Prostate gland (tissue), 2 donors: ENCODE data around the gene ANKRD33.

Source experiments
- POLR2A ChIP-seq: fragments of 450-650 bp; IDR thresholded peaks from one replicate; pipeline ENCODE4 v1.6.1; 2016; ENCODE audit warnings: antibody characterized with exemption, mild to moderate bottlenecking
- TF ChIP-seq, protein P1 (sequence below), 4 experiments: fragments of 200-600 bp in 2 of 4; fragments of 450-650 bp in 2 of 4; sonication (generic) in 2 of 4; IDR thresholded peaks; 1 replicate in 3 of 4; 2 replicates in 1 of 4; pipeline ENCODE4 v1.5.1; 2016 to 2019; ENCODE audit warnings: antibody characterized with exemption in 4 of 4, mild to moderate bottlenecking in 2 of 4, moderate library complexity in 2 of 4

DNA sequence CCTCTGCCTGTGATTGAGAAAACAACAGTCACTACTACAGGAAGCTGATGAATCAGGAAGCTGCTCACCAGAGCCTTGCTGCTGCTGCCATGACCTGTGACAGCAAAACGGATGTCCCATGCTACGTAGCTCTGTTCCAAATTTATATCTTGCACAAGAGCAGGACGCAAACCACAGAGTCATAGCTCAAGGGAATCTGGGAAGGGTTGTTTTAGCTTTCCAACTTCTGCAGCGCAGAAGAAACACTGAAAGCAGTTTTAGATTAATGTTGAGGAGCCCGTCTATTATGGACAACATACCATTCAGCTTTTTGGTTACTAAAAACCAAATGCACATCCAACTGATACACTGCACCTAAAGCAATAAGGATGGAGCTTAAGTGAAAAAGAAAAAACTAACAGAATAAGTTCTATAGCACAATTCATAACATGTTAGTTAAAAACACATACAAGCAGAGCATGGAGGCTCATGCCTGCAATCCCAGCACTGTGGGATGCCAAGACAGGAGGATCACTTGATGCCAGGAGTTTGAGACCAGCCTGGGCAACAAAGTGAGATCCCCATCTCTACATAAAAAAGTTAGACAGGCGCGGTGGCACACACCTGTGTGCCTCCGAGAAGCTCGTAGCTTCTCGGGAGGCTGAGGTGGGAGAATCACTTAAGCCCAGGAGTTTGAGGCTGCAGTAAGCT lies 1.7 kb upstream of the ANKRD33 start:
- TF ChIP-seq, protein P1, sequence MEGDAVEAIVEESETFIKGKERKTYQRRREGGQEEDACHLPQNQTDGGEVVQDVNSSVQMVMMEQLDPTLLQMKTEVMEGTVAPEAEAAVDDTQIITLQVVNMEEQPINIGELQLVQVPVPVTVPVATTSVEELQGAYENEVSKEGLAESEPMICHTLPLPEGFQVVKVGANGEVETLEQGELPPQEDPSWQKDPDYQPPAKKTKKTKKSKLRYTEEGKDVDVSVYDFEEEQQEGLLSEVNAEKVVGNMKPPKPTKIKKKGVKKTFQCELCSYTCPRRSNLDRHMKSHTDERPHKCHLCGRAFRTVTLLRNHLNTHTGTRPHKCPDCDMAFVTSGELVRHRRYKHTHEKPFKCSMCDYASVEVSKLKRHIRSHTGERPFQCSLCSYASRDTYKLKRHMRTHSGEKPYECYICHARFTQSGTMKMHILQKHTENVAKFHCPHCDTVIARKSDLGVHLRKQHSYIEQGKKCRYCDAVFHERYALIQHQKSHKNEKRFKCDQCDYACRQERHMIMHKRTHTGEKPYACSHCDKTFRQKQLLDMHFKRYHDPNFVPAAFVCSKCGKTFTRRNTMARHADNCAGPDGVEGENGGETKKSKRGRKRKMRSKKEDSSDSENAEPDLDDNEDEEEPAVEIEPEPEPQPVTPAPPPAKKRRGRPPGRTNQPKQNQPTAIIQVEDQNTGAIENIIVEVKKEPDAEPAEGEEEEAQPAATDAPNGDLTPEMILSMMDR (IDR thresholded peaks at IDR 0.05): no peak
- no peak for TF ChIP-seq POLR2A
